ENCODE measurements around the gene SSU72. TPM values are rescaled to one million over a fixed set of nuclear protein-coding genes. Genes with fewer than 3 reads are reported as not detected.
"Not testable (repeated sequence)": the region's sequence is repeated elsewhere in the genome, so short reads cannot be mapped to it uniquely, and the experiment has no call there.

Gene SSU72
- total RNA-seq, 6 donors from 2014 or later = 122 to 174 (median 146) TPM

GRCh38 chr1:1560178-1560577 lies 14.5 kb downstream of the SSU72 start:
- peaks cover 0 to 15% (median 4%) of the 10 kb centered on the region in 4 donors for H3K4me1 ChIP-seq
- no peak overlapping the region for H3K27ac ChIP-seq
- H3K36me3 ChIP-seq = peaks cover 17 to 61% (median 36%) of the 10 kb centered on the region in 4 donors
- DNase-seq (no peak), ATAC-seq (ENCODE audit: low FRiP score in 2 of 2) (no peak)
- no peaks in the 10 kb centered on the region for H3K27me3 ChIP-seq
- TF ChIP-seq, protein P1, sequence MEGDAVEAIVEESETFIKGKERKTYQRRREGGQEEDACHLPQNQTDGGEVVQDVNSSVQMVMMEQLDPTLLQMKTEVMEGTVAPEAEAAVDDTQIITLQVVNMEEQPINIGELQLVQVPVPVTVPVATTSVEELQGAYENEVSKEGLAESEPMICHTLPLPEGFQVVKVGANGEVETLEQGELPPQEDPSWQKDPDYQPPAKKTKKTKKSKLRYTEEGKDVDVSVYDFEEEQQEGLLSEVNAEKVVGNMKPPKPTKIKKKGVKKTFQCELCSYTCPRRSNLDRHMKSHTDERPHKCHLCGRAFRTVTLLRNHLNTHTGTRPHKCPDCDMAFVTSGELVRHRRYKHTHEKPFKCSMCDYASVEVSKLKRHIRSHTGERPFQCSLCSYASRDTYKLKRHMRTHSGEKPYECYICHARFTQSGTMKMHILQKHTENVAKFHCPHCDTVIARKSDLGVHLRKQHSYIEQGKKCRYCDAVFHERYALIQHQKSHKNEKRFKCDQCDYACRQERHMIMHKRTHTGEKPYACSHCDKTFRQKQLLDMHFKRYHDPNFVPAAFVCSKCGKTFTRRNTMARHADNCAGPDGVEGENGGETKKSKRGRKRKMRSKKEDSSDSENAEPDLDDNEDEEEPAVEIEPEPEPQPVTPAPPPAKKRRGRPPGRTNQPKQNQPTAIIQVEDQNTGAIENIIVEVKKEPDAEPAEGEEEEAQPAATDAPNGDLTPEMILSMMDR (IDR thresholded peaks at IDR 0.05) = no peak
- TF ChIP-seq EP300 (IDR thresholded peaks at IDR 0.05) (no peak), POLR2A (IDR thresholded peaks at IDR 0.05) (no peak), POLR2AphosphoS5 (IDR thresholded peaks at IDR 0.05) (no peak)
- H3K9me3 ChIP-seq = no peaks in the 10 kb centered on the region
- no peak overlapping the region for H3K4me3 ChIP-seq
- WGBS, 2 donors = 90 to 96% methylated on average over 4 to 9 of the region's 9 CpGs

DNA sequence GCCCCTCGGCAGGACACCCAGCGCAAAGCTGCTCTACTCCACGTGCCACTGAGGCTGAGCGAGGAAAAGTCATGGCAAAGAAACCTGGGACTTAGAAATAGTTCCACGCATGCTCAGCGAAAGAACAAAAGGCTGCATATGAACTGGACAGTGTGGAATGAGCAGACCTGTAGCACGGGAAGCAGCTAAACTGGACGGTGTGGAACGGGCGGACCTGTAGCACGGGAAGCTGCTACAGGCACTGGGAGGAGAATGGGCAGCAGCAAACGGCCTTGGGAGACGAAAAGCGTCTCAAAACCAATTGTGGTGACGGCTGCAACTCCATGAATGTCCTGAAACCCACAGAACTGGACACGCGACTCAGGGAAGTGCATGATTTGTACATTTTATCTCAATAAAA lies 15.6 kb downstream of the SSU72 start:
- 86 to 89% methylated on average over 17 of the region's 17 CpGs for WGBS, 2 donors
- DNase-seq (no peak), ATAC-seq (ENCODE audit: low FRiP score in 2 of 2) (no peak)
- peaks cover 11 to 53% (median 32%) of the 10 kb centered on the region in 4 donors for H3K36me3 ChIP-seq
- no peak overlapping the region for H3K27ac ChIP-seq
- no peak overlapping the region for H3K4me3 ChIP-seq
- H3K4me1 ChIP-seq = peaks cover 0 to 24% (median 4%) of the 10 kb centered on the region in 4 donors
- no peak for TF ChIP-seq EP300 (IDR thresholded peaks at IDR 0.05)
- H3K9me3 ChIP-seq = no peaks in the 10 kb centered on the region
- H3K27me3 ChIP-seq = no peaks in the 10 kb centered on the region

GRCh38 chr1:1558591-1558990 lies 16.1 kb downstream of the SSU72 start:
- 76% methylated on average over 4 of the region's 4 CpGs for WGBS, 2 donors
- Histone ChIP-seq H3K4me1 (peaks cover 0 to 24% (median 5%) of the 10 kb centered on the region in 4 donors), H3K27ac (no peak overlapping the region), H3K36me3 (peaks cover 7 to 48% (median 28%) of the 10 kb centered on the region in 4 donors), H3K4me3 (no peak overlapping the region), H3K27me3 (no peaks in the 10 kb centered on the region), H3K9me3 (no peaks in the 10 kb centered on the region)
- TF ChIP-seq POLR2A (IDR thresholded peaks at IDR 0.05) (no peak), EP300 (IDR thresholded peaks at IDR 0.05) (no peak), POLR2AphosphoS5 (IDR thresholded peaks at IDR 0.05) (no peak)
- TF ChIP-seq, protein P1 (IDR thresholded peaks at IDR 0.05) = no peak
- ATAC-seq (ENCODE audit: low FRiP score in 2 of 2) = no peak
- DNase-seq = no peak

- Histone ChIP-seq H3K36me3 (peaks cover 7 to 39% (median 21%) of the 10 kb centered on the region in 4 donors), H3K4me1 (peaks cover 0 to 22% (median 4%) of the 10 kb centered on the region in 4 donors)
- 92 to 99% methylated on average over 7 of the region's 7 CpGs for WGBS, 2 donors
- not testable (repeated sequence) for H3K27ac ChIP-seq; H3K4me3 ChIP-seq; DNase-seq; H3K9me3 ChIP-seq; H3K27me3 ChIP-seq; ATAC-seq (ENCODE audit: low FRiP score in 2 of 2)
These were observed 17.0 kb downstream of the SSU72 start for GRCh38 chr1:1557688-1558087.

GRCh38 chr1:1556961-1557360 lies 17.7 kb downstream of the SSU72 start:
- not testable (repeated sequence) for H3K9me3 ChIP-seq; DNase-seq; H3K4me3 ChIP-seq; H3K27me3 ChIP-seq; H3K27ac ChIP-seq; ATAC-seq (ENCODE audit: low FRiP score in 2 of 2)
- 95 to 96% methylated on average over 11 of the region's 11 CpGs for WGBS, 2 donors
- peaks cover 6 to 32% (median 15%) of the 10 kb centered on the region in 4 donors for H3K36me3 ChIP-seq
- H3K4me1 ChIP-seq = peaks cover 0 to 18% (median 3%) of the 10 kb centered on the region in 4 donors

- Histone ChIP-seq H3K27me3 (no peaks in the 10 kb centered on the region), H3K4me3 (no peak overlapping the region), H3K9me3 (no peaks in the 10 kb centered on the region), H3K27ac (no peak overlapping the region), H3K4me1 (peaks cover 0 to 13% (median 3%) of the 10 kb centered on the region in 4 donors), H3K36me3 (peaks cover 2 to 27% (median 10%) of the 10 kb centered on the region in 4 donors)
- no peak for ATAC-seq (ENCODE audit: low FRiP score in 2 of 2)
- TF ChIP-seq POLR2A (IDR thresholded peaks at IDR 0.05) (no peak), EP300 (IDR thresholded peaks at IDR 0.05) (no peak)
- TF ChIP-seq, protein P1 (IDR thresholded peaks at IDR 0.05) = no peak
- WGBS, 2 donors = 88% methylated on average over 2 to 6 of the region's 6 CpGs
- no peak for DNase-seq
These were observed 18.2 kb downstream of the SSU72 start for GRCh38 chr1:1556505-1556904.
